ENCODE results near the gene SPCS1. TPM values are rescaled to one million over a fixed set of nuclear protein-coding genes. Genes with fewer than 3 reads are reported as not detected.

The SPCS1 gene
- total and polyA plus RNA-seq, 2 donors (not counting 1 experiment from before 2014, with no cell fraction given) = 49.0 to 151 TPM

DNA sequence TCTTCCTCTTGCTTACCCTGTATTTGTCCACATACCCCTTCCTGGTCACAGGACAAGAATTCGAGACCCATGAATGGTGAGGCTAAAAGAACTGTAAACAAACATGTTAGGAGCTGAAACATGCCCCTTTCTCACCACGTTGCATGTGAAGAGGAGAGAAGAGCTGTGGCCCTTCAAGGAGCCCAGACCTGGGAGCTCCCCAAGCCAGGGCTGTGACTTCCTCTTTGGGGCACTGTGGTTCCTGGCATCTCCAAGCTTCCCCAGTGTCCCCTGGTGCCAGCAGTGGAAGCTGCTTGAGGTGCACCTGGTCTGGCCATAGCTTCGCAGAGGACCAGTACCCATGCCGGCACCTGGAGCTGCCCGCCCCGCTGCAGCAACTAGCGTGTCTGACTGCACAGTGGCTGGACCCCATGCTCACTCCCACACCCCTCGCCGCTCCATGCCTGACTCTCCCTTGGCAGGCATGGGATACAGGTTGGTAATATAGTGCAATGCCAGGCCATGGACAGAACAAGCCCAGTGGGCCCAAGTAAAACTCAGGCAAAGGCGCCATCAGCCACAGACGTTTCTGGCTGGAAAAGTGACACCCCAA lies 9.9 kb downstream of the SPCS1 start:
- Histone ChIP-seq H3K27me3 (ENCODE audit: control insufficient read depth, insufficient read depth, low read length) (no peaks in the 10 kb centered on the region), H3K9ac (ENCODE audit: insufficient read depth, low read length) (no peak overlapping the region), H3K79me2 (ENCODE audit: control insufficient read depth, insufficient read depth, low read length) (no peaks in the 10 kb centered on the region), H3K4me1 (ENCODE audit: control insufficient read depth, extremely low read depth, insufficient read depth, low read length) (no peaks in the 10 kb centered on the region), H4K20me1 (ENCODE audit: control insufficient read depth, extremely low read depth, insufficient read depth, low read length) (no peaks in the 10 kb centered on the region), H3K36me3 (ENCODE audit: control insufficient read depth, insufficient read depth, low read length) (no peaks in the 10 kb centered on the region), H2AFZ (ENCODE audit: low read length) (no peak overlapping the region), H3K4me3 (replicated peaks in 1 of 4; ENCODE audit: control extremely low read depth in 1 of 4, insufficient read depth in 1 of 4, low read depth in 3 of 4, low read length in 4 of 4) (no peak overlapping the region), H3K27ac (ENCODE audit: insufficient read depth, low read length) (no peak overlapping the region), H3K4me2 (ENCODE audit: extremely low read depth, insufficient read depth, low read length) (no peak overlapping the region), H3K9me3 (ENCODE audit: control insufficient read depth, insufficient read depth, low read depth, low read length) (no peaks in the 10 kb centered on the region)
- DNase-seq (ENCODE audit: low read depth in 2 of 2) = no peak
- no peak for TF ChIP-seq EZH2 (IDR thresholded peaks at IDR 0.05; ENCODE audit: low read length, missing control alignments)
- TF ChIP-seq, protein P1, sequence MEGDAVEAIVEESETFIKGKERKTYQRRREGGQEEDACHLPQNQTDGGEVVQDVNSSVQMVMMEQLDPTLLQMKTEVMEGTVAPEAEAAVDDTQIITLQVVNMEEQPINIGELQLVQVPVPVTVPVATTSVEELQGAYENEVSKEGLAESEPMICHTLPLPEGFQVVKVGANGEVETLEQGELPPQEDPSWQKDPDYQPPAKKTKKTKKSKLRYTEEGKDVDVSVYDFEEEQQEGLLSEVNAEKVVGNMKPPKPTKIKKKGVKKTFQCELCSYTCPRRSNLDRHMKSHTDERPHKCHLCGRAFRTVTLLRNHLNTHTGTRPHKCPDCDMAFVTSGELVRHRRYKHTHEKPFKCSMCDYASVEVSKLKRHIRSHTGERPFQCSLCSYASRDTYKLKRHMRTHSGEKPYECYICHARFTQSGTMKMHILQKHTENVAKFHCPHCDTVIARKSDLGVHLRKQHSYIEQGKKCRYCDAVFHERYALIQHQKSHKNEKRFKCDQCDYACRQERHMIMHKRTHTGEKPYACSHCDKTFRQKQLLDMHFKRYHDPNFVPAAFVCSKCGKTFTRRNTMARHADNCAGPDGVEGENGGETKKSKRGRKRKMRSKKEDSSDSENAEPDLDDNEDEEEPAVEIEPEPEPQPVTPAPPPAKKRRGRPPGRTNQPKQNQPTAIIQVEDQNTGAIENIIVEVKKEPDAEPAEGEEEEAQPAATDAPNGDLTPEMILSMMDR (conservative IDR thresholded peaks at IDR 0.05 in 1 of 2, IDR thresholded peaks at IDR 0.05 in 1 of 2; ENCODE audit: low read depth in 1 of 2, low read length in 2 of 2) = no peak

- no peak for DNase-seq (ENCODE audit: low read depth in 2 of 2)
- Histone ChIP-seq H3K27me3 (ENCODE audit: control insufficient read depth, insufficient read depth, low read length) (no peaks in the 10 kb centered on the region), H3K4me1 (ENCODE audit: control insufficient read depth, extremely low read depth, insufficient read depth, low read length) (no peaks in the 10 kb centered on the region), H3K9ac (ENCODE audit: insufficient read depth, low read length) (no peak overlapping the region), H3K79me2 (ENCODE audit: control insufficient read depth, insufficient read depth, low read length) (no peaks in the 10 kb centered on the region), H3K27ac (ENCODE audit: insufficient read depth, low read length) (no peak overlapping the region), H4K20me1 (ENCODE audit: control insufficient read depth, extremely low read depth, insufficient read depth, low read length) (no peaks in the 10 kb centered on the region), H3K36me3 (ENCODE audit: control insufficient read depth, insufficient read depth, low read length) (no peaks in the 10 kb centered on the region), H2AFZ (ENCODE audit: low read length) (no peak overlapping the region), H3K9me3 (ENCODE audit: control insufficient read depth, insufficient read depth, low read depth, low read length) (no peaks in the 10 kb centered on the region), H3K4me2 (ENCODE audit: extremely low read depth, insufficient read depth, low read length) (no peak overlapping the region), H3K4me3 (replicated peaks in 1 of 4; ENCODE audit: control extremely low read depth in 1 of 4, insufficient read depth in 1 of 4, low read depth in 3 of 4, low read length in 4 of 4) (no peak overlapping the region)
- TF ChIP-seq, protein P1 (conservative IDR thresholded peaks at IDR 0.05 in 1 of 2, IDR thresholded peaks at IDR 0.05 in 1 of 2; ENCODE audit: low read depth in 1 of 2, low read length in 2 of 2) = no peak
- TF ChIP-seq EZH2 (IDR thresholded peaks at IDR 0.05; ENCODE audit: low read length, missing control alignments) = no peak
Measured at GRCh38 chr3:52719618-52720017, 13.7 kb downstream of the SPCS1 start.

GRCh38 chr3:52721002-52721729 lies 15.3 kb downstream of the SPCS1 start:
- no peaks in the 10 kb centered on the region for H3K4me1 ChIP-seq (ENCODE audit: control insufficient read depth, extremely low read depth, insufficient read depth, low read length)
- H3K27ac ChIP-seq (ENCODE audit: insufficient read depth, low read length) = no peak overlapping the region
- no peaks in the 10 kb centered on the region for H3K36me3 ChIP-seq (ENCODE audit: control insufficient read depth, insufficient read depth, low read length)
- no peak for DNase-seq (ENCODE audit: low read depth in 2 of 2)
- no peaks in the 10 kb centered on the region for H3K79me2 ChIP-seq (ENCODE audit: control insufficient read depth, insufficient read depth, low read length)
- H3K4me2 ChIP-seq (ENCODE audit: extremely low read depth, insufficient read depth, low read length) = no peak overlapping the region
- no peak overlapping the region for H3K9ac ChIP-seq (ENCODE audit: insufficient read depth, low read length)
- H2AFZ ChIP-seq (ENCODE audit: low read length) = no peak overlapping the region
- no peaks in the 10 kb centered on the region for H3K9me3 ChIP-seq (ENCODE audit: control insufficient read depth, insufficient read depth, low read depth, low read length)
- H3K27me3 ChIP-seq (ENCODE audit: control insufficient read depth, insufficient read depth, low read length) = no peaks in the 10 kb centered on the region
- TF ChIP-seq, protein P1 (conservative IDR thresholded peaks at IDR 0.05 in 1 of 2, IDR thresholded peaks at IDR 0.05 in 1 of 2; ENCODE audit: low read depth in 1 of 2, low read length in 2 of 2) = no peak
- TF ChIP-seq EZH2 (IDR thresholded peaks at IDR 0.05; ENCODE audit: low read length, missing control alignments) = no peak
- no peaks in the 10 kb centered on the region for H4K20me1 ChIP-seq (ENCODE audit: control insufficient read depth, extremely low read depth, insufficient read depth, low read length)
- H3K4me3 ChIP-seq (replicated peaks in 1 of 4; ENCODE audit: control extremely low read depth in 1 of 4, insufficient read depth in 1 of 4, low read depth in 3 of 4, low read length in 4 of 4) = no peak overlapping the region
